ENCODE measurements around the gene ZFYVE19. TPM values are rescaled to one million over a fixed set of nuclear protein-coding genes. Genes with fewer than 3 reads are reported as not detected.

ZFYVE19 gene
- total and polyA plus RNA-seq, 2 donors (not counting 3 experiments of a cell fraction or from before 2014, with no cell fraction given) = 29.7 to 47.2 TPM

DNA sequence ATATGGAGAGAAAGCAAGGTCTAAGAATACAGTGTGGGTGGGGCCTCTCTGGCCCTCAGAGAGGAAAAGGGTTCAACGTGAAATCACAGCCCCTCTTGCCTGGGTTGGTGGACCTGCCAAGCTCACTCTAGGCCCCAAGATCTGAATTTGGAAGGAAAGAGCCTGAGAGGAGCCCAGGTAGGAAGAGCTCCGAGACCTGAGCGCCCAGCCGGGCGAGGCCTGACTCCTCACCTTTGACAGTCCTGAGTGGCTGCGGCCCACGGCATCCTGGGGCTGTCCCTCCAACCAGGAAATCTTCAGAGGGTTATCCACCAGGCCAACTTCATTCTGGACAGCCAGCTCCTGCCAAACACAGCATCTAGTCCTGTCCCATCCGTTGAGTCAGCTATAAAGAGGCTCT lies 33.4 kb upstream of the ZFYVE19 start:
- Histone ChIP-seq H4K20me1 (replicated peaks; ENCODE audit: control insufficient read depth, extremely low read depth, insufficient read depth, low read length) (no peaks in the 10 kb centered on the region), H3K4me3 (replicated peaks in 1 of 3; ENCODE audit: insufficient read depth in 1 of 3, low read depth in 1 of 3, low read length in 3 of 3) (no peak overlapping the region), H3K9me1 (replicated peaks; ENCODE audit: control insufficient read depth, extremely low read depth, insufficient read depth, low read length) (no peaks in the 10 kb centered on the region), H3K9ac (replicated peaks; ENCODE audit: extremely low read depth, insufficient read depth, low read length) (no peak overlapping the region), H3K79me2 (ENCODE audit: control insufficient read depth, insufficient read depth, low read length) (no peaks in the 10 kb centered on the region), H3K27me3 (ENCODE audit: control insufficient read depth in 2 of 2, insufficient read depth in 2 of 2, low read length in 2 of 2) (no peaks in the 10 kb centered on the region), H3K27ac (ENCODE audit: insufficient read depth, low read depth, low read length) (no peak overlapping the region), H2AFZ (ENCODE audit: low read depth, low read length) (no peak overlapping the region), H3K4me2 (ENCODE audit: insufficient read depth, low read length) (no peak overlapping the region), H3K36me3 (ENCODE audit: control insufficient read depth in 2 of 2, extremely low read depth in 1 of 2, insufficient read depth in 2 of 2, low read length in 2 of 2) (peaks cover 0 to 32% of the 10 kb centered on the region in 2 experiments), H3K4me1 (ENCODE audit: control insufficient read depth, extremely low read depth, insufficient read depth, low read length) (peaks cover 18% of the 10 kb centered on the region), H3K9me3 (replicated peaks; ENCODE audit: control insufficient read depth, insufficient read depth, low read length) (no peaks in the 10 kb centered on the region)
- DNase-seq (ENCODE audit: low read depth, low spot score) (no peak), FAIRE-seq (no peak)
- CTCF ChIA-PET = no interaction called here
- no TSS peak for BruUV-seq (replicated peaks)
- TF ChIP-seq MYC (IDR thresholded peaks at IDR 0.05; ENCODE audit: low read depth, low read length) (no peak), POLR2AphosphoS5 (IDR thresholded peaks at IDR 0.05; ENCODE audit: insufficient read depth, low read depth, low read length) (no peak), GATA2 (IDR thresholded peaks at IDR 0.05; ENCODE audit: insufficient read depth, insufficient read length, low read depth, low read length) (no peak), POLR2A (IDR thresholded peaks at IDR 0.05; ENCODE audit: low read depth, low read length) (no peak), JUN (IDR thresholded peaks at IDR 0.05; ENCODE audit: borderline replicate concordance, insufficient read depth, insufficient read length, low read depth) (no peak)
- TF ChIP-seq, protein P1, sequence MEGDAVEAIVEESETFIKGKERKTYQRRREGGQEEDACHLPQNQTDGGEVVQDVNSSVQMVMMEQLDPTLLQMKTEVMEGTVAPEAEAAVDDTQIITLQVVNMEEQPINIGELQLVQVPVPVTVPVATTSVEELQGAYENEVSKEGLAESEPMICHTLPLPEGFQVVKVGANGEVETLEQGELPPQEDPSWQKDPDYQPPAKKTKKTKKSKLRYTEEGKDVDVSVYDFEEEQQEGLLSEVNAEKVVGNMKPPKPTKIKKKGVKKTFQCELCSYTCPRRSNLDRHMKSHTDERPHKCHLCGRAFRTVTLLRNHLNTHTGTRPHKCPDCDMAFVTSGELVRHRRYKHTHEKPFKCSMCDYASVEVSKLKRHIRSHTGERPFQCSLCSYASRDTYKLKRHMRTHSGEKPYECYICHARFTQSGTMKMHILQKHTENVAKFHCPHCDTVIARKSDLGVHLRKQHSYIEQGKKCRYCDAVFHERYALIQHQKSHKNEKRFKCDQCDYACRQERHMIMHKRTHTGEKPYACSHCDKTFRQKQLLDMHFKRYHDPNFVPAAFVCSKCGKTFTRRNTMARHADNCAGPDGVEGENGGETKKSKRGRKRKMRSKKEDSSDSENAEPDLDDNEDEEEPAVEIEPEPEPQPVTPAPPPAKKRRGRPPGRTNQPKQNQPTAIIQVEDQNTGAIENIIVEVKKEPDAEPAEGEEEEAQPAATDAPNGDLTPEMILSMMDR (IDR thresholded peaks at IDR 0.05; ENCODE audit: extremely low read depth in 1 of 2, insufficient read depth in 1 of 2, low read depth in 1 of 2, low read length in 2 of 2) = no peak
- TF ChIP-seq, protein P2, sequence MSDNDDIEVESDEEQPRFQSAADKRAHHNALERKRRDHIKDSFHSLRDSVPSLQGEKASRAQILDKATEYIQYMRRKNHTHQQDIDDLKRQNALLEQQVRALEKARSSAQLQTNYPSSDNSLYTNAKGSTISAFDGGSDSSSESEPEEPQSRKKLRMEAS (IDR thresholded peaks at IDR 0.05; ENCODE audit: insufficient read depth, insufficient read length) = no peak
- intact Hi-C loops (cut with micrococcal nuclease) (no loop called here), dilution Hi-C loops (cut with MboI; ENCODE audit: extremely low pct_ligation_motif_present, low sequenced_read_pairs) (no loop called here)
- POLR2A ChIA-PET = no interaction called here

All from endothelial cell of umbilical vein (primary cell).